Nephron (organoid): ENCODE data around the gene TRUB2.
"Not testable (repeated sequence)": the region's sequence is repeated elsewhere in the genome, so short reads cannot be mapped to it uniquely, and the experiment has no call there.

ENCODE experiments used
- H3K27ac Mint-ChIP-seq, 3 experiments: 2 replicates each; pipeline ENCODE4 v1.8.0; 2020; ENCODE audit warnings: mixed read lengths in 3 of 3, mild to moderate bottlenecking in 2 of 3, moderate library complexity in 1 of 3
- H3K27me3 Mint-ChIP-seq: 2 replicates; pipeline ENCODE4 v1.8.0; 2021; ENCODE audit warnings: low read depth, mild to moderate bottlenecking, moderate library complexity, mixed read lengths
- H3K36me3 Mint-ChIP-seq: 2 replicates; pipeline ENCODE4 v1.8.0; 2020; ENCODE audit warnings: low read depth, mixed read lengths
- H3K4me1 Mint-ChIP-seq: 2 replicates; pipeline ENCODE4 v1.8.0; 2020; ENCODE audit warnings: mixed read lengths
- H3K4me3 Mint-ChIP-seq, 3 experiments: 2 replicates each; pipeline ENCODE4 v1.8.0; 2020; ENCODE audit warnings: mild to moderate bottlenecking in 3 of 3, mixed read lengths in 3 of 3, moderate library complexity in 2 of 3
- H3K9me3 Mint-ChIP-seq: 2 replicates; pipeline ENCODE4 v1.8.0; 2020; ENCODE audit warnings: mixed read lengths
- CTCF ChIP-seq, 3 experiments: fragments of 200-600 bp; sonication (generic); IDR thresholded peaks; one replicate each; pipeline ENCODE4 v1.5.0; 2021; ENCODE audit warnings: antibody characterized with exemption in 3 of 3; ENCODE audit not compliant: unreplicated experiment in 3 of 3

The TRUB2 gene

GRCh38 chr9:128280084-128280622, 42.1 kb downstream of the TRUB2 start:
- TF ChIP-seq CTCF (IDR thresholded peaks at IDR 0.05; ENCODE audit: unreplicated experiment in 3 of 3): no peak
- H3K27me3 Mint-ChIP-seq: peaks cover 4% of the 10 kb centered on the region
- peak overlapping the region; percentile 80 to 95 (median 88) for H3K27ac Mint-ChIP-seq
- peaks cover 6% of the 10 kb centered on the region for H3K36me3 Mint-ChIP-seq
- H3K4me1 Mint-ChIP-seq: peaks cover 31% of the 10 kb centered on the region
- no peaks in the 10 kb centered on the region for H3K9me3 Mint-ChIP-seq
- H3K4me3 Mint-ChIP-seq: peak overlapping the region; percentile 59 to 83 (median 83)

- Mint-ChIP-seq H3K27ac (peak overlapping the region; percentile 80 to 95 (median 88)), H3K4me3 (peak overlapping the region; percentile 59 to 83 (median 83)), H3K4me1 (peaks cover 37% of the 10 kb centered on the region)
- not testable (repeated sequence) for H3K9me3 Mint-ChIP-seq, H3K36me3 Mint-ChIP-seq, H3K27me3 Mint-ChIP-seq
Measured at GRCh38 chr9:128279088-128280073, 42.9 kb downstream of the TRUB2 start.

GRCh38 chr9:128276574-128277270, 45.5 kb downstream of the TRUB2 start:
- TF ChIP-seq CTCF (IDR thresholded peaks at IDR 0.05; ENCODE audit: unreplicated experiment in 3 of 3): no peak

GRCh38 chr9:128276008-128276573, 46.2 kb downstream of the TRUB2 start, which contains the start of gene SWI5:
SWI5 (plus strand) TSS chr9:128276276.
- peaks cover 4% of the 10 kb centered on the region for H3K27me3 Mint-ChIP-seq
- peaks cover 40% of the 10 kb centered on the region for H3K4me1 Mint-ChIP-seq
- H3K36me3 Mint-ChIP-seq: peaks cover 17% of the 10 kb centered on the region

More at GRCh38 chr9:128276574-128277270, 45.5 kb downstream of the TRUB2 start:
- Mint-ChIP-seq H3K9me3 (no peaks in the 10 kb centered on the region), H3K36me3 (peaks cover 16% of the 10 kb centered on the region), H3K4me1 (peaks cover 44% of the 10 kb centered on the region), H3K4me3 (peak overlapping the region; percentile 96 to 98 (median 98)), H3K27me3 (peaks cover 4% of the 10 kb centered on the region), H3K27ac (peak overlapping the region; percentile 92 to 97 (median 96))

GRCh38 chr9:128275198-128276007, 46.8 kb downstream of the TRUB2 start, which contains the start of gene GOLGA2:
GOLGA2 (minus strand) TSS chr9:128276007; CDS start chr9:128275976, 31 bp downstream.
- Mint-ChIP-seq H3K27ac (peak within 1 kb of the TSS; percentile 92 to 97 (median 96)), H3K9me3 (no peaks in the 10 kb centered on the region), H3K36me3 (peaks cover 23% of the 10 kb centered on the region), H3K4me1 (peaks cover 39% of the 10 kb centered on the region), H3K4me3 (peak within 1 kb of the TSS; percentile 96 to 98 (median 98)), H3K27me3 (peaks cover 4% of the 10 kb centered on the region)
- TF ChIP-seq CTCF (IDR thresholded peaks at IDR 0.05; ENCODE audit: unreplicated experiment in 3 of 3): no peak

More at GRCh38 chr9:128276008-128276573, 46.2 kb downstream of the TRUB2 start, which contains the start of gene SWI5:
- TF ChIP-seq CTCF (IDR thresholded peaks at IDR 0.05; ENCODE audit: unreplicated experiment in 3 of 3): no peak
- H3K9me3 Mint-ChIP-seq: no peaks in the 10 kb centered on the region
- peak within 1 kb of the TSS; percentile 96 to 98 (median 98) for H3K4me3 Mint-ChIP-seq
- peak within 1 kb of the TSS; percentile 92 to 97 (median 96) for H3K27ac Mint-ChIP-seq
